ENCODE measurements around the gene CRELD2.

Gene CRELD2

GRCh38 chr22:49951000-49951677 is 32.7 kb downstream of the CRELD2 start:
- TF ChIP-seq EGR2 (tag by site-specific recombination; IDR thresholded peaks at IDR 0.05; ENCODE audit: low read depth) (peak; percentile 89), KLF1 (tag by site-specific recombination; IDR thresholded peaks at IDR 0.05) (peak; percentile 70; the same call in 1 of the 2 replicates), ZNF664 (tag by site-specific recombination; IDR thresholded peaks at IDR 0.05) (no peak), ZFHX2 (tag by site-specific recombination; conservative IDR thresholded peaks at IDR 0.05) (peak; percentile 90)
- CTCF ChIA-PET = interaction anchor here (0.8 to 2.2 kb wide), 2 partner anchors 25 to 29 kb away, joined by 3 to 7 read pairs; no protein-coding TSS in a partner anchor
- H3K4me3 ChIP-seq (ENCODE audit: low read depth, low read length) = no peak overlapping the region
- no peaks in the 10 kb centered on the region; the same call in 1 of the 2 replicates for H3K4me1 ChIP-seq (ENCODE audit: control insufficient read depth, insufficient read depth, low read length)
- POLR2A ChIA-PET = interaction anchor here (0.9 to 2.7 kb wide), 5 partner anchors 10 to 21 kb away, joined by 3 to 6 read pairs (median 5); partner anchors contain the start of gene PIM3
- no peaks in the 10 kb centered on the region for H3K36me3 ChIP-seq (ENCODE audit: control insufficient read depth in 2 of 2, insufficient read depth in 1 of 2, low read length in 2 of 2)
- no peaks in the 10 kb centered on the region for H3K9me3 ChIP-seq (ENCODE audit: control insufficient read depth, insufficient read depth, low read depth, low read length)
- no peak overlapping the region for H3K27ac ChIP-seq (ENCODE audit: extremely low read depth, low read depth, low read length)

GRCh38 chr22:49951678-49951985 is 33.2 kb downstream of the CRELD2 start:
- H3K4me3 ChIP-seq (ENCODE audit: low read depth, low read length) = no peak overlapping the region
- ChIA-PET CTCF (interaction anchor here (0.8 to 2.2 kb wide), 2 partner anchors 25 to 28 kb away, joined by 3 to 7 read pairs; no protein-coding TSS in a partner anchor), POLR2A (interaction anchor here (0.9 to 2.7 kb wide), 4 partner anchors 9 to 21 kb away, joined by 3 to 6 read pairs (median 6); partner anchors contain the start of gene PIM3)
- no peaks in the 10 kb centered on the region for H3K9me3 ChIP-seq (ENCODE audit: control insufficient read depth, insufficient read depth, low read depth, low read length)
- 0 out of 2 replicates have a peak, but pooled peaks have one; percentile 24 for TF ChIP-seq SCRT1 (tag by site-specific recombination; IDR thresholded peaks at IDR 0.05; ENCODE audit: borderline replicate concordance)
- TF ChIP-seq SCRT2 (tag by site-specific recombination; IDR thresholded peaks at IDR 0.05) = peak; percentile 69
- no peak for TF ChIP-seq KLF9 (tag by site-specific recombination; IDR thresholded peaks at IDR 0.05; ENCODE audit: low read depth)
- no peaks in the 10 kb centered on the region for H3K36me3 ChIP-seq (ENCODE audit: control insufficient read depth in 2 of 2, insufficient read depth in 1 of 2, low read length in 2 of 2)
- H3K4me1 ChIP-seq (ENCODE audit: control insufficient read depth, insufficient read depth, low read length) = no peaks in the 10 kb centered on the region; the same call in 1 of the 2 replicates
- H3K27ac ChIP-seq (ENCODE audit: extremely low read depth, low read depth, low read length) = no peak overlapping the region

GRCh38 chr22:49951986-49952896 is 33.8 kb downstream of the CRELD2 start:
- no peaks in the 10 kb centered on the region; the same call in 1 of the 2 replicates for H3K4me1 ChIP-seq (ENCODE audit: control insufficient read depth, insufficient read depth, low read length)
- no peak overlapping the region for H3K4me3 ChIP-seq (ENCODE audit: low read depth, low read length)
- ChIA-PET CTCF (interaction anchor here (0.6 to 2.2 kb wide), 5 partner anchors 22 to 254 kb away, joined by 3 to 7 read pairs (median 3); no protein-coding TSS in a partner anchor), POLR2A (interaction anchor here (0.9 to 2.7 kb wide), 4 partner anchors 8 to 22 kb away, joined by 3 to 6 read pairs (median 6); partner anchors contain the start of gene PIM3)
- no peak overlapping the region for H3K27ac ChIP-seq (ENCODE audit: extremely low read depth, low read depth, low read length)
- TF ChIP-seq GLIS2 (tag by site-specific recombination; IDR thresholded peaks at IDR 0.05) = peak; percentile 44
- peak; percentile 78 for TF ChIP-seq EGR2 (tag by site-specific recombination; IDR thresholded peaks at IDR 0.05; ENCODE audit: low read depth)
- TF ChIP-seq ZNF600 (tag by site-specific recombination; IDR thresholded peaks at IDR 0.05) = 0 out of 2 replicates have a peak, but pooled peaks have one; percentile 41
- no peak for TF ChIP-seq PRDM4 (tag by site-specific recombination; IDR thresholded peaks at IDR 0.05)
- TF ChIP-seq ZFHX2 (tag by site-specific recombination; conservative IDR thresholded peaks at IDR 0.05) = peak; percentile 58
- peak; percentile 29; the same call in 1 of the 2 replicates for TF ChIP-seq ZIC2 (tag by site-specific recombination; IDR thresholded peaks at IDR 0.05)
- TF ChIP-seq ZNF561 (tag by site-specific recombination; IDR thresholded peaks at IDR 0.05; ENCODE audit: borderline replicate concordance) = no peak
- TF ChIP-seq SCRT2 (tag by site-specific recombination; IDR thresholded peaks at IDR 0.05) = 0 out of 2 replicates have a peak, but pooled peaks have one; percentile 8
- TF ChIP-seq ZNF513 (tag by site-specific recombination; IDR thresholded peaks at IDR 0.05) = no peak
- TF ChIP-seq ZNF18 (tag by site-specific recombination; IDR thresholded peaks at IDR 0.05) = peak; percentile 65
- no peak for TF ChIP-seq ZNF843 (tag by site-specific recombination; IDR thresholded peaks at IDR 0.05)
- TF ChIP-seq INSM2 (tag by site-specific recombination; IDR thresholded peaks at IDR 0.05) = no peak
- peak; percentile 77 for TF ChIP-seq ZSCAN4 (tag by site-specific recombination; IDR thresholded peaks at IDR 0.05)
- H3K36me3 ChIP-seq (ENCODE audit: control insufficient read depth in 2 of 2, insufficient read depth in 1 of 2, low read length in 2 of 2) = no peaks in the 10 kb centered on the region
- no peaks in the 10 kb centered on the region for H3K9me3 ChIP-seq (ENCODE audit: control insufficient read depth, insufficient read depth, low read depth, low read length)

Measured in HEK293 (cell line).